HepG2 (cell line): ENCODE data around the gene LGI2. TPM values are rescaled to one million over a fixed set of nuclear protein-coding genes. Genes with fewer than 3 reads are reported as not detected.

Experiments used
- ATAC-seq: fragments of 200-7000 bp; cut with Tn5 transposase; 3 replicates; pipeline ENCODE4 v1.9.1; 2020; ENCODE audit warnings: mild to moderate bottlenecking, moderate library complexity
- BruUV-seq: library from RNA; stranded (reverse); fragments of 400-500 nt; replicated peaks from 2 replicates; lab custom pipeline; 2021; lab: Mats Ljungman, UMichigan
- CTCF ChIA-PET: fragments of 300-600 bp; formaldehyde crosslinking; extraction: SDS; loops from one replicate; lab custom pipeline; 2021; ENCODE audit warnings: low total read pairs, inconsistent platforms, low intra/inter-chr PET ratio; lab: Yijun Ruan, JAX
- POLR2A ChIA-PET: fragments of 350-600 bp; sonication (Branson Sonifier 250); formaldehyde crosslinking; loops from one replicate; lab custom pipeline; 2020; ENCODE audit warnings: antibody characterized with exemption, inconsistent platforms; lab: Yijun Ruan, JAX
- DNase-seq: peaks from one replicate; pipeline ENCODE4 v3.0.0-alpha.2; 2015; ENCODE audit warnings: low spot score
- FAIRE-seq: peaks from 3 replicates; lab custom pipeline; 2011; peaks lifted over from hg19 to GRCh38; lab: Jason Lieb, UNC
- H2AFZ ChIP-seq: one replicate; pipeline ENCODE4 v1.6.1; 2011; ENCODE audit warnings: low read length, inconsistent platforms
- H3K27ac ChIP-seq: fragments of 300-600 bp; 3 replicates; pipeline ENCODE4 v1.8.0; 2011; ENCODE audit warnings: mixed run types, mild to moderate bottlenecking, mixed read lengths, low read length, inconsistent platforms; ENCODE audit not compliant: insufficient read depth; ENCODE audit errors: extremely low read length
- H3K27me3 ChIP-seq, 2 experiments: fragments of 200-600 bp in 1 of 2; 2 replicates in 1 of 2; 3 replicates in 1 of 2; pipeline versions ENCODE4 v1.6.0 to v1.8.0; 2011; ENCODE audit warnings: low read length in 2 of 2, mild to moderate bottlenecking in 2 of 2, moderate library complexity in 2 of 2, inconsistent platforms in 1 of 2; ENCODE audit not compliant: insufficient read depth in 2 of 2, control insufficient read depth in 1 of 2
- H3K36me3 ChIP-seq, 2 experiments: fragments of 200-600 bp in 1 of 2; replicated peaks in 1 of 2; 2 replicates in 1 of 2; 3 replicates in 1 of 2; pipeline versions ENCODE4 v1.5.1 to v1.8.0; 2011; ENCODE audit warnings: low read length in 2 of 2, inconsistent platforms in 1 of 2; ENCODE audit not compliant: insufficient read depth in 2 of 2, control insufficient read depth in 1 of 2
- H3K4me1 ChIP-seq: 2 replicates; pipeline ENCODE4 v1.5.1; 2012; ENCODE audit warnings: low read length, inconsistent platforms; ENCODE audit not compliant: insufficient read depth
- H3K4me2 ChIP-seq: 2 replicates; pipeline ENCODE4 v1.6.0; 2011; ENCODE audit warnings: low read depth, low read length, inconsistent platforms
- H3K4me3 ChIP-seq, 3 experiments: fragments of 200-600 bp in 1 of 3; sonication (generic), shearing (Covaris generic) in 1 of 3; replicated peaks in 1 of 3; 2 replicates each; pipeline ENCODE4 v1.5.1; 2011 to 2016; ENCODE audit warnings: low read length in 3 of 3, inconsistent platforms in 2 of 3, low read depth in 2 of 3, mild to moderate bottlenecking in 2 of 3, control low read depth in 1 of 3, mixed read lengths in 1 of 3; ENCODE audit not compliant: insufficient read depth in 1 of 3
- H3K79me2 ChIP-seq: one replicate; pipeline ENCODE4 v1.6.1; 2011; ENCODE audit warnings: low read length, inconsistent platforms; ENCODE audit not compliant: insufficient read depth
- H3K9ac ChIP-seq: 2 replicates; pipeline ENCODE4 v1.6.0; 2011; ENCODE audit warnings: mild to moderate bottlenecking, low read depth, low read length, inconsistent platforms; ENCODE audit not compliant: insufficient read depth
- H3K9me3 ChIP-seq: 2 replicates; pipeline ENCODE4 v1.5.1; 2012; ENCODE audit warnings: mild to moderate bottlenecking, low read length
- H4K20me1 ChIP-seq: 2 replicates; pipeline ENCODE4 v1.6.0; 2011; ENCODE audit warnings: inconsistent platforms, mild to moderate bottlenecking, low read length, moderate library complexity; ENCODE audit not compliant: insufficient read depth
- AGO1 ChIP-seq: fragments of 200-400 bp; formaldehyde crosslinking; IDR thresholded peaks from 2 replicates; pipeline ENCODE4 v1.6.1; 2017; ENCODE audit warnings: mild to moderate bottlenecking, low read depth, low read length, moderate library complexity; ENCODE audit not compliant: poor library complexity, severe bottlenecking
- HNRNPH1 ChIP-seq: fragments of 200-400 bp; formaldehyde crosslinking; optimal IDR thresholded peaks from 2 replicates; pipeline ENCODE3; 2017; ENCODE audit warnings: mild to moderate bottlenecking, low read depth, low read length
- RXRB ChIP-seq: IDR thresholded peaks from 2 replicates; pipeline ENCODE4 v1.6.1; 2016; ENCODE audit warnings: borderline replicate concordance, missing genetic modification reagents, missing compliant biosample characterization
- TEAD2 ChIP-seq: sonication (generic); formaldehyde crosslinking; IDR thresholded peaks from 2 replicates; pipeline ENCODE4 v1.9.0; 2021; ENCODE audit warnings: missing genetic modification reagents
- ZBTB42 ChIP-seq: sonication (generic); formaldehyde crosslinking; IDR thresholded peaks from 2 replicates; pipeline ENCODE4 v1.5.0; 2020; ENCODE audit warnings: mild to moderate bottlenecking, missing genetic modification reagents
- ZFP41 ChIP-seq: sonication (generic); formaldehyde crosslinking; IDR thresholded peaks from 2 replicates; pipeline ENCODE4 v1.4.0; 2020; ENCODE audit warnings: mild to moderate bottlenecking, missing genetic modification reagents, borderline replicate concordance
- ZNF552 ChIP-seq: sonication (generic); formaldehyde crosslinking; IDR thresholded peaks from 2 replicates; pipeline ENCODE4 v1.9.0; 2022; ENCODE audit warnings: missing genetic modification reagents, mild to moderate bottlenecking, borderline replicate concordance
- ZNF619 ChIP-seq: sonication (generic); formaldehyde crosslinking; IDR thresholded peaks from 2 replicates; pipeline ENCODE4 v1.4.0; 2020; ENCODE audit warnings: mild to moderate bottlenecking, missing genetic modification reagents
- ZNF761 ChIP-seq: sonication (generic); formaldehyde crosslinking; conservative IDR thresholded peaks from 2 replicates; pipeline ENCODE4 v1.4.0; 2020; ENCODE audit warnings: mild to moderate bottlenecking, missing genetic modification reagents
- WGBS: methylation state at CpG from one replicate; pipeline ENCODE4 v1.1.6; 2017; ENCODE audit warnings: low lambda C conversion rate; 5-methylcytosine and 5-hydroxymethylcytosine counted together
- in situ Hi-C: cut with HindIII; loops from 2 replicates; pipeline ENCODE4 v1.10.0; 2017; ENCODE audit warnings: low pct_unique_long_range_greater_than_20kb; ENCODE audit not compliant: extremely low pct_ligation_motif_present
- intact Hi-C: fragments of 100-400 bp; cut with micrococcal nuclease; formaldehyde crosslinking; loops from one replicate; pipeline ENCODE4 v1.10.0; 2022; ENCODE audit not compliant: unreplicated experiment
- polyA plus RNA-seq, 8 experiments: library from polyadenylated mRNA; depleted of rRNA in 3 of 8; stranded (reverse) in 7 of 8; unstranded in 1 of 8; fragments of >200 nt; fragmentation: Illumina TruSeq in 4 of 8; extraction: Trizol in 4 of 8; gene quantifications; 2 replicates each; pipeline versions ENCODE4 v1.2.1 to v1.2.3, GENCODE V29; 2011 to 2016; ENCODE audit warnings: low read depth in 4 of 8, missing spikeins in 1 of 8, mixed read lengths in 1 of 8; ENCODE audit not compliant: insufficient read depth in 1 of 8
- total RNA-seq, 5 experiments: library from RNA; depleted of rRNA; stranded (reverse); fragments of >200 nt; fragmentation: Illumina TruSeq; extraction: Trizol; gene quantifications; 2 replicates each; pipeline ENCODE4 v1.2.3, GENCODE V29; 2016; ENCODE audit warnings: low read depth in 1 of 5
- TF ChIP-seq, protein P1 (sequence below): sonication (generic); formaldehyde crosslinking; IDR thresholded peaks from 2 replicates; pipeline ENCODE4 v1.5.0; 2020; ENCODE audit warnings: mild to moderate bottlenecking, missing genetic modification reagents, borderline replicate concordance
- TF ChIP-seq, protein P2 (sequence below): fragments of 450-650 bp; IDR thresholded peaks from 2 replicates; pipeline ENCODE4 v1.6.1; 2016
- TF ChIP-seq, protein P3 (sequence below): sonication (generic); formaldehyde crosslinking; IDR thresholded peaks from 2 replicates; pipeline ENCODE4 v1.5.1; 2020; ENCODE audit warnings: mild to moderate bottlenecking, moderate library complexity, missing genetic modification reagents

LGI2 gene
- total and polyA plus RNA-seq, 2 of the 13 experiments (the other 11 are each of a cell fraction or from before 2014, with no cell fraction given) = not detected

DNA sequence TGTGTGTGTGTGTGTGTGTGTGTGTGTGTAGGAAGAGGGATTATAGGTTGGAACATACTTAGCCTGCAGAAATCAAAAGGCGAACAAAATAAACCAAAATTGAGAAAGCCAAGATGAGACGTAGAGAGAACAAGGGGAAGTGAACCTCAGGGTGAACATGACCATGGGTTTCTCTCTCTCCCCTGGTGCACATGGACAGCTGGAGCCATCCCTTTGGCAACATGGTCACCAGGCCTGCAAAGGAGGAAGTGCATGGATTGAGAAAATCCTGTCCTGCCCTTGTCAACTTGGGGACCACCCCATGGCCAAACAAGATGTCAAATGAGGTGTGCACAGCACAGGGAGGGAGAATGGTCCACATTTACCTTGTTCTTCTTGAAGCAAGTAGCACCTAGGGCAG, 23.1 kb downstream of the LGI2 start (continued):
- TF ChIP-seq, protein P1, sequence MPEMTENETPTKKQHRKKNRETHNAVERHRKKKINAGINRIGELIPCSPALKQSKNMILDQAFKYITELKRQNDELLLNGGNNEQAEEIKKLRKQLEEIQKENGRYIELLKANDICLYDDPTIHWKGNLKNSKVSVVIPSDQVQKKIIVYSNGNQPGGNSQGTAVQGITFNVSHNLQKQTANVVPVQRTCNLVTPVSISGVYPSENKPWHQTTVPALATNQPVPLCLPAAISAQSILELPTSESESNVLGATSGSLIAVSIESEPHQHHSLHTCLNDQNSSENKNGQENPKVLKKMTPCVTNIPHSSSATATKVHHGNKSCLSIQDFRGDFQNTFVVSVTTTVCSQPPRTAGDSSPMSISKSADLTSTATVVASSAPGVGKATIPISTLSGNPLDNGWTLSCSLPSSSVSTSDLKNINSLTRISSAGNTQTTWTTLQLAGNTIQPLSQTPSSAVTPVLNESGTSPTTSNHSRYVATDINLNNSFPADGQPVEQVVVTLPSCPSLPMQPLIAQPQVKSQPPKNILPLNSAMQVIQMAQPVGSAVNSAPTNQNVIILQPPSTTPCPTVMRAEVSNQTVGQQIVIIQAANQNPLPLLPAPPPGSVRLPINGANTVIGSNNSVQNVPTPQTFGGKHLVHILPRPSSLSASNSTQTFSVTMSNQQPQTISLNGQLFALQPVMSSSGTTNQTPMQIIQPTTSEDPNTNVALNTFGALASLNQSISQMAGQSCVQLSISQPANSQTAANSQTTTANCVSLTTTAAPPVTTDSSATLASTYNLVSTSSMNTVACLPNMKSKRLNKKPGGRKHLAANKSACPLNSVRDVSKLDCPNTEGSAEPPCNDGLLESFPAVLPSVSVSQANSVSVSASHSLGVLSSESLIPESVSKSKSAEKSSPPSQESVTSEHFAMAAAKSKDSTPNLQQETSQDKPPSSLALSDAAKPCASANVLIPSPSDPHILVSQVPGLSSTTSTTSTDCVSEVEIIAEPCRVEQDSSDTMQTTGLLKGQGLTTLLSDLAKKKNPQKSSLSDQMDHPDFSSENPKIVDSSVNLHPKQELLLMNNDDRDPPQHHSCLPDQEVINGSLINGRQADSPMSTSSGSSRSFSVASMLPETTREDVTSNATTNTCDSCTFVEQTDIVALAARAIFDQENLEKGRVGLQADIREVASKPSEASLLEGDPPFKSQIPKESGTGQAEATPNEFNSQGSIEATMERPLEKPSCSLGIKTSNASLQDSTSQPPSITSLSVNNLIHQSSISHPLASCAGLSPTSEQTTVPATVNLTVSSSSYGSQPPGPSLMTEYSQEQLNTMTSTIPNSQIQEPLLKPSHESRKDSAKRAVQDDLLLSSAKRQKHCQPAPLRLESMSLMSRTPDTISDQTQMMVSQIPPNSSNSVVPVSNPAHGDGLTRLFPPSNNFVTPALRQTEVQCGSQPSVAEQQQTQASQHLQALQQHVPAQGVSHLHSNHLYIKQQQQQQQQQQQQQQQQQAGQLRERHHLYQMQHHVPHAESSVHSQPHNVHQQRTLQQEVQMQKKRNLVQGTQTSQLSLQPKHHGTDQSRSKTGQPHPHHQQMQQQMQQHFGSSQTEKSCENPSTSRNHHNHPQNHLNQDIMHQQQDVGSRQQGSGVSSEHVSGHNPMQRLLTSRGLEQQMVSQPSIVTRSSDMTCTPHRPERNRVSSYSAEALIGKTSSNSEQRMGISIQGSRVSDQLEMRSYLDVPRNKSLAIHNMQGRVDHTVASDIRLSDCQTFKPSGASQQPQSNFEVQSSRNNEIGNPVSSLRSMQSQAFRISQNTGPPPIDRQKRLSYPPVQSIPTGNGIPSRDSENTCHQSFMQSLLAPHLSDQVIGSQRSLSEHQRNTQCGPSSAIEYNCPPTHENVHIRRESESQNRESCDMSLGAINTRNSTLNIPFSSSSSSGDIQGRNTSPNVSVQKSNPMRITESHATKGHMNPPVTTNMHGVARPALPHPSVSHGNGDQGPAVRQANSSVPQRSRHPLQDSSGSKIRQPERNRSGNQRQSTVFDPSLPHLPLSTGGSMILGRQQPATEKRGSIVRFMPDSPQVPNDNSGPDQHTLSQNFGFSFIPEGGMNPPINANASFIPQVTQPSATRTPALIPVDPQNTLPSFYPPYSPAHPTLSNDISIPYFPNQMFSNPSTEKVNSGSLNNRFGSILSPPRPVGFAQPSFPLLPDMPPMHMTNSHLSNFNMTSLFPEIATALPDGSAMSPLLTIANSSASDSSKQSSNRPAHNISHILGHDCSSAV (CRISPR knock-in tag) = no peak
- TF ChIP-seq HNRNPH1 (no peak), ZNF619 (CRISPR knock-in tag) (no peak), ZNF552 (CRISPR knock-in tag) (no peak)

DNA sequence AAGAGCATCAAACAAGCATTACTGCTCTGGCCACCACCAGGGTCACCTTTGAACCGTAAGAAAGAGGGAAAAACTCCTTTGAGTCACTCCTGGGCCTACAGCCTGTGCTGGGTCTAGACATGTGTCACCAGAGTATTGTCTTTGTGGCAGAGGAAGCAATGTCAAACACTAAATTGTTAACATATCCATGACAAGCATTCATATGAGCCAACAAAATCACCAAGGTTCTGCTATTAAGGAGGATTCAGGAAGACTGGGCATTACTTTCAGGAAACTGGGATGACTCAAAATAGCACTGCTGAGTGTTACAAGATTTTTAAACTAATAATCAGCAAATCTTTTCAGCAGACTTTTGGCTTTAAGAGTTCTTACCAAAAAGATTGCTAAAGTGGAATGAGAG, 28.1 kb downstream of the LGI2 start:
- Histone ChIP-seq H3K9me3 (no peaks in the 10 kb centered on the region), H3K27me3 (peaks cover 0 to 2% of the 10 kb centered on the region in 2 experiments; a peak in 1 of 5 replicates), H2AFZ (no peak overlapping the region), H3K4me3 (no peak overlapping the region), H3K9ac (no peak overlapping the region), H3K4me2 (no peak overlapping the region), H3K27ac (no peak overlapping the region), H3K79me2 (no peaks in the 10 kb centered on the region), H3K4me1 (no peaks in the 10 kb centered on the region), H4K20me1 (no peaks in the 10 kb centered on the region), H3K36me3 (no peaks in the 10 kb centered on the region; a peak in 1 of 5 replicates)
- ChIA-PET CTCF (no interaction called here), POLR2A (no interaction called here)
- intact Hi-C loops (no loop called here), in situ Hi-C loops (no loop called here)
- FAIRE-seq (no peak), DNase-seq (no peak), ATAC-seq (no peak)
- BruUV-seq = no TSS peak
- TF ChIP-seq ZBTB42 (CRISPR knock-in tag) (no peak), TEAD2 (CRISPR knock-in tag) (no peak), RXRB (CRISPR knock-in tag) (no peak), ZNF761 (CRISPR knock-in tag) (no peak), AGO1 (no peak), ZFP41 (CRISPR knock-in tag) (no peak)
- TF ChIP-seq, protein P2, sequence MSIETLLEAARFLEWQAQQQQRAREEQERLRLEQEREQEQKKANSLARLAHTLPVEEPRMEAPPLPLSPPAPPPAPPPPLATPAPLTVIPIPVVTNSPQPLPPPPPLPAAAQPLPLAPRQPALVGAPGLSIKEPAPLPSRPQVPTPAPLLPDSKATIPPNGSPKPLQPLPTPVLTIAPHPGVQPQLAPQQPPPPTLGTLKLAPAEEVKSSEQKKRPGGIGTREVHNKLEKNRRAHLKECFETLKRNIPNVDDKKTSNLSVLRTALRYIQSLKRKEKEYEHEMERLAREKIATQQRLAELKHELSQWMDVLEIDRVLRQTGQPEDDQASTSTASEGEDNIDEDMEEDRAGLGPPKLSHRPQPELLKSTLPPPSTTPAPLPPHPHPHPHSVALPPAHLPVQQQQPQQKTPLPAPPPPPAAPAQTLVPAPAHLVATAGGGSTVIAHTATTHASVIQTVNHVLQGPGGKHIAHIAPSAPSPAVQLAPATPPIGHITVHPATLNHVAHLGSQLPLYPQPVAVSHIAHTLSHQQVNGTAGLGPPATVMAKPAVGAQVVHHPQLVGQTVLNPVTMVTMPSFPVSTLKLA = no peak
- TF ChIP-seq, protein P3, sequence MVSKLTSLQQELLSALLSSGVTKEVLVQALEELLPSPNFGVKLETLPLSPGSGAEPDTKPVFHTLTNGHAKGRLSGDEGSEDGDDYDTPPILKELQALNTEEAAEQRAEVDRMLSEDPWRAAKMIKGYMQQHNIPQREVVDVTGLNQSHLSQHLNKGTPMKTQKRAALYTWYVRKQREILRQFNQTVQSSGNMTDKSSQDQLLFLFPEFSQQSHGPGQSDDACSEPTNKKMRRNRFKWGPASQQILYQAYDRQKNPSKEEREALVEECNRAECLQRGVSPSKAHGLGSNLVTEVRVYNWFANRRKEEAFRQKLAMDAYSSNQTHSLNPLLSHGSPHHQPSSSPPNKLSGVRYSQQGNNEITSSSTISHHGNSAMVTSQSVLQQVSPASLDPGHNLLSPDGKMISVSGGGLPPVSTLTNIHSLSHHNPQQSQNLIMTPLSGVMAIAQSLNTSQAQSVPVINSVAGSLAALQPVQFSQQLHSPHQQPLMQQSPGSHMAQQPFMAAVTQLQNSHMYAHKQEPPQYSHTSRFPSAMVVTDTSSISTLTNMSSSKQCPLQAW (CRISPR knock-in tag) = no peak
- WGBS = 31% methylated on average over 1 of the region's 1 CpG
